Esophagus mucosa (tissue), 1 donor: Measurements from ENCODE around the gene MYO10. TPM values are rescaled to one million over a fixed set of nuclear protein-coding genes. Genes with fewer than 3 reads are reported as not detected.
"Not testable (repeated sequence)": the region's sequence is repeated elsewhere in the genome, so short reads cannot be mapped to it uniquely, and the experiment has no call there.

Source experiments
- ATAC-seq: fragments of 200-7000 bp; cut with Tn5 transposase; one replicate; pipeline ENCODE4 v1.9.1; 2020
- total RNA-seq: library from RNA; stranded (reverse); gene quantifications from one replicate; pipeline ENCODE4 v1.2.4, GENCODE V29; 2023
- donor health status: DM: yes; HTN: yes; CAD: no.

MYO10 gene
- total RNA-seq, 1 donor from 2014 or later: 27.3 TPM

- ATAC-seq: no peak
Observed at GRCh38 chr5:16740066-16740810, 195.8 kb downstream of the MYO10 start.

GRCh38 chr5:16738393-16738792 lies 197.7 kb downstream of the MYO10 start:
- not testable (repeated sequence) for ATAC-seq

GRCh38 chr5:16737620-16738364 lies 198.3 kb downstream of the MYO10 start:
- ATAC-seq: peak; percentile 17

- no peak for ATAC-seq
Observed at GRCh38 chr5:16737209-16737608, 198.9 kb downstream of the MYO10 start.

GRCh38 chr5:16736158-16736995 lies 199.7 kb downstream of the MYO10 start:
- ATAC-seq: peak; percentile 97

- no peak for ATAC-seq
Observed at GRCh38 chr5:16735101-16736060, 200.7 kb downstream of the MYO10 start.

- ATAC-seq: no peak
Observed at GRCh38 chr5:16733331-16734006, 202.6 kb downstream of the MYO10 start.

GRCh38 chr5:16732356-16732755 lies 203.7 kb downstream of the MYO10 start:
- no peak for ATAC-seq

- peak; percentile 10 for ATAC-seq
Observed at GRCh38 chr5:16727755-16728325, 208.2 kb downstream of the MYO10 start.

- peak; percentile 37 for ATAC-seq
Observed at GRCh38 chr5:16726538-16726946, 209.5 kb downstream of the MYO10 start.

GRCh38 chr5:16725575-16725974 lies 210.5 kb downstream of the MYO10 start:
- ATAC-seq: no peak

- ATAC-seq: no peak
Observed at GRCh38 chr5:16723821-16724220, 212.3 kb downstream of the MYO10 start.

GRCh38 chr5:16722097-16722495 lies 214.0 kb downstream of the MYO10 start:
- ATAC-seq: no peak

- ATAC-seq: no peak
Observed at GRCh38 chr5:16721151-16722096, 214.7 kb downstream of the MYO10 start.

- not testable (repeated sequence) for ATAC-seq
Observed at GRCh38 chr5:16718036-16718435, 218.1 kb downstream of the MYO10 start.

GRCh38 chr5:16713386-16713928 lies 222.6 kb downstream of the MYO10 start:
- ATAC-seq: no peak

- ATAC-seq: no peak
Observed at GRCh38 chr5:16712620-16713019, 223.5 kb downstream of the MYO10 start.

GRCh38 chr5:16712178-16712577 lies 223.9 kb downstream of the MYO10 start:
- ATAC-seq: no peak

GRCh38 chr5:16709691-16710433 lies 226.2 kb downstream of the MYO10 start:
- no peak for ATAC-seq
